Endothelial cell of umbilical vein (primary cell): ENCODE measurements around the gene WHRN. TPM values are rescaled to one million over a fixed set of nuclear protein-coding genes. Genes with fewer than 3 reads are reported as not detected.

ENCODE experiments used
- BruUV-seq: library from RNA; stranded (reverse); fragments of 400-500 nt; replicated peaks from 2 replicates; lab custom pipeline; 2021; lab: Mats Ljungman, UMichigan
- CTCF ChIA-PET: fragments of 300-600, 350-600 bp; sonication (Branson Sonifier 250); formaldehyde crosslinking; loops from one replicate; lab custom pipeline; 2021; ENCODE audit warnings: antibody characterized with exemption, inconsistent platforms; lab: Charles Lee
- POLR2A ChIA-PET: fragments of 300-600, 350-600 bp; sonication (Branson Sonifier 250); formaldehyde crosslinking; loops from one replicate; lab custom pipeline; 2021; ENCODE audit warnings: antibody characterized with exemption, inconsistent platforms; lab: Charles Lee
- DNase-seq: peaks from one replicate; pipeline ENCODE4 v3.0.0-alpha.2; 2011; ENCODE audit warnings: low read depth, low spot score
- FAIRE-seq: peaks from 2 replicates; lab custom pipeline; 2011; peaks lifted over from hg19 to GRCh38; lab: Jason Lieb, UNC
- H2AFZ ChIP-seq: 2 replicates; pipeline ENCODE4 v1.6.0; 2012; ENCODE audit warnings: low read depth, low read length, control low read depth, inconsistent platforms
- H3K27ac ChIP-seq: 2 replicates; pipeline ENCODE4 v1.5.1; 2011; ENCODE audit warnings: low read depth, mild to moderate bottlenecking, control low read depth, low read length, moderate library complexity; ENCODE audit not compliant: insufficient read depth
- H3K27me3 ChIP-seq, 2 experiments: 2 replicates each; pipeline versions ENCODE4 v1.6.0 to v1.6.1; 2011; ENCODE audit warnings: low read length in 2 of 2, mixed read lengths in 1 of 2; ENCODE audit not compliant: control insufficient read depth in 2 of 2, insufficient read depth in 2 of 2
- H3K36me3 ChIP-seq, 2 experiments: 2 replicates in 1 of 2; 3 replicates in 1 of 2; pipeline ENCODE4 v1.5.1; 2011; ENCODE audit warnings: low read length in 2 of 2, mild to moderate bottlenecking in 1 of 2, moderate library complexity in 1 of 2; ENCODE audit not compliant: control insufficient read depth in 2 of 2, insufficient read depth in 2 of 2; ENCODE audit errors: extremely low read depth in 1 of 2
- H3K4me1 ChIP-seq: 3 replicates; pipeline ENCODE4 v1.5.1; 2011; ENCODE audit warnings: mild to moderate bottlenecking, low read length; ENCODE audit not compliant: control insufficient read depth, insufficient read depth; ENCODE audit errors: extremely low read depth
- H3K4me2 ChIP-seq: 2 replicates; pipeline ENCODE4 v1.6.1; 2011; ENCODE audit warnings: low read length, control low read depth, mixed read lengths; ENCODE audit not compliant: insufficient read depth
- H3K4me3 ChIP-seq, 3 experiments: fragments of 200-600 bp in 1 of 3; sonication (generic), shearing (Covaris generic) in 1 of 3; replicated peaks in 1 of 3; 2 replicates each; pipeline ENCODE4 v1.5.1; 2011 to 2016; ENCODE audit warnings: control low read depth in 3 of 3, low read length in 3 of 3, mild to moderate bottlenecking in 2 of 3, inconsistent platforms in 1 of 3, low read depth in 1 of 3, moderate library complexity in 1 of 3; ENCODE audit not compliant: insufficient read depth in 1 of 3
- H3K79me2 ChIP-seq: 2 replicates; pipeline ENCODE4 v1.6.0; 2012; ENCODE audit warnings: low read length, inconsistent platforms; ENCODE audit not compliant: control insufficient read depth, insufficient read depth
- H3K9ac ChIP-seq: replicated peaks from 2 replicates; pipeline ENCODE3; 2011; ENCODE audit warnings: low read length, control low read depth; ENCODE audit not compliant: insufficient read depth; ENCODE audit errors: extremely low read depth
- H3K9me1 ChIP-seq: replicated peaks from 3 replicates; pipeline ENCODE4 v1.6.0; 2011; ENCODE audit warnings: mild to moderate bottlenecking, low read length; ENCODE audit not compliant: control insufficient read depth, insufficient read depth; ENCODE audit errors: extremely low read depth
- H3K9me3 ChIP-seq: replicated peaks from 2 replicates; pipeline ENCODE4 v1.5.1; 2012; ENCODE audit warnings: low read length, inconsistent platforms; ENCODE audit not compliant: control insufficient read depth, insufficient read depth
- H4K20me1 ChIP-seq: replicated peaks from 2 replicates; pipeline ENCODE3; 2011; ENCODE audit warnings: mild to moderate bottlenecking, low read length; ENCODE audit not compliant: control insufficient read depth, insufficient read depth; ENCODE audit errors: extremely low read depth
- EZH2 ChIP-seq: IDR thresholded peaks from 2 replicates; pipeline ENCODE4 v1.6.1; 2012; ENCODE audit warnings: borderline replicate concordance, low read depth, mild to moderate bottlenecking, moderate library complexity, low read length, inconsistent platforms; ENCODE audit not compliant: severe bottlenecking
- FOS ChIP-seq: IDR thresholded peaks from 2 replicates; pipeline ENCODE4 v1.6.1; 2011; ENCODE audit warnings: mild to moderate bottlenecking, low read length, moderate library complexity, borderline replicate concordance; ENCODE audit not compliant: insufficient read depth
- MYC ChIP-seq: IDR thresholded peaks from one replicate; pipeline ENCODE4 v1.6.1; 2011; ENCODE audit warnings: mild to moderate bottlenecking, low read depth, low read length
- POLR2AphosphoS5 ChIP-seq: IDR thresholded peaks from 2 replicates; pipeline ENCODE4 v1.6.1; 2012; ENCODE audit warnings: low read depth, mild to moderate bottlenecking, control low read depth, low read length, moderate library complexity; ENCODE audit not compliant: insufficient read depth
- dilution Hi-C: fragments of 300-500 bp; cut with MboI; formaldehyde crosslinking; loops from one replicate; pipeline ENCODE4 v1.15.0; 2019; ENCODE audit warnings: low sequenced_read_pairs; ENCODE audit not compliant: extremely low pct_ligation_motif_present
- intact Hi-C: fragments of 100-400 bp; cut with micrococcal nuclease; formaldehyde crosslinking; loops from one replicate; pipeline ENCODE4 v1.10.0; 2022
- polyA plus RNA-seq, 4 experiments: library from polyadenylated mRNA; depleted of rRNA in 3 of 4; stranded (reverse) in 3 of 4; unstranded in 1 of 4; fragments of >200 nt; gene quantifications; 2 replicates each; pipeline versions ENCODE4 v1.2.1 to v1.2.3, GENCODE V29; 2011 to 2012; ENCODE audit warnings: missing spikeins in 1 of 4
- total RNA-seq: library from RNA; stranded (reverse); gene quantifications from 2 replicates; pipeline ENCODE4 v1.2.3, GENCODE V29; 2021
- TF ChIP-seq, protein P1 (sequence below), 2 donors: IDR thresholded peaks; 1 replicate in 1 of 2; 2 replicates in 1 of 2; pipeline ENCODE4 v1.5.1; 2011; ENCODE audit warnings: low read length in 2 of 2, mild to moderate bottlenecking in 2 of 2, moderate library complexity in 2 of 2, control low read depth in 1 of 2, inconsistent platforms in 1 of 2, low read depth in 1 of 2; ENCODE audit not compliant: insufficient read depth in 1 of 2; ENCODE audit errors: extremely low read depth in 1 of 2
- TF ChIP-seq, protein P2 (sequence below): IDR thresholded peaks from 2 replicates; pipeline ENCODE4 v1.6.1; 2011; ENCODE audit not compliant: insufficient read depth, insufficient read length

WHRN gene
- total and polyA plus RNA-seq, 2 donors (not counting 3 experiments of a cell fraction or from before 2014, with no cell fraction given): 0.35 to 0.69 TPM

DNA sequence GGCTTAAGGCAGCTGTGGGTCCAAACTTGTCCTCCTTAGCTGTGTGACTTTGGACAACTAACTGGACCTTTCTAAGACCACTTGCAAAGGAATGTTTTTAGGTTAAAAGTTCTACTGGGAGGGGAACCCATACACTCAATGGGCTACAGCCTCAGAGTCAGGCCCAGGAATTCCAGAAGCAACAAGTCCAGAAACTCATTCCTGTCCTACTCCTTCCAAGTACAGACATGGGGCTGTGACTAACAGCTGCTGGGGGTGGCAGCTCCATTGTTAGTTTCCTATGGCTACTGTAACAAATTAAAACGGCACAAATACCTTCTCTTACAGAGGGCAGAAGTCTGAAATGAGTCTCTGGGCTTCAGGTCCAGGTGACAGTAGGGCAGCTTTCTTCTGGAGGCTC is 105.1 kb downstream of the WHRN start:
- ChIA-PET POLR2A (no interaction called here), CTCF (interaction anchor here (1.2 to 2.3 kb wide), 6 partner anchors 13 to 261 kb away, joined by 3 to 6 read pairs (median 4); partner anchors contain the start of gene AKNA)
- no TSS peak for BruUV-seq
- Histone ChIP-seq H3K9me1 (no peaks in the 10 kb centered on the region), H3K27me3 (no peaks in the 10 kb centered on the region), H3K4me3 (no peak overlapping the region), H3K9me3 (no peaks in the 10 kb centered on the region), H4K20me1 (no peaks in the 10 kb centered on the region), H3K36me3 (no peaks in the 10 kb centered on the region), H3K4me2 (no peak overlapping the region), H3K4me1 (no peaks in the 10 kb centered on the region), H3K9ac (no peak overlapping the region), H3K79me2 (no peaks in the 10 kb centered on the region), H3K27ac (no peak overlapping the region), H2AFZ (no peak overlapping the region)
- dilution Hi-C loops (no loop called here), intact Hi-C loops (no loop called here)
- DNase-seq: no peak
- FAIRE-seq: no peak
- TF ChIP-seq, protein P1, sequence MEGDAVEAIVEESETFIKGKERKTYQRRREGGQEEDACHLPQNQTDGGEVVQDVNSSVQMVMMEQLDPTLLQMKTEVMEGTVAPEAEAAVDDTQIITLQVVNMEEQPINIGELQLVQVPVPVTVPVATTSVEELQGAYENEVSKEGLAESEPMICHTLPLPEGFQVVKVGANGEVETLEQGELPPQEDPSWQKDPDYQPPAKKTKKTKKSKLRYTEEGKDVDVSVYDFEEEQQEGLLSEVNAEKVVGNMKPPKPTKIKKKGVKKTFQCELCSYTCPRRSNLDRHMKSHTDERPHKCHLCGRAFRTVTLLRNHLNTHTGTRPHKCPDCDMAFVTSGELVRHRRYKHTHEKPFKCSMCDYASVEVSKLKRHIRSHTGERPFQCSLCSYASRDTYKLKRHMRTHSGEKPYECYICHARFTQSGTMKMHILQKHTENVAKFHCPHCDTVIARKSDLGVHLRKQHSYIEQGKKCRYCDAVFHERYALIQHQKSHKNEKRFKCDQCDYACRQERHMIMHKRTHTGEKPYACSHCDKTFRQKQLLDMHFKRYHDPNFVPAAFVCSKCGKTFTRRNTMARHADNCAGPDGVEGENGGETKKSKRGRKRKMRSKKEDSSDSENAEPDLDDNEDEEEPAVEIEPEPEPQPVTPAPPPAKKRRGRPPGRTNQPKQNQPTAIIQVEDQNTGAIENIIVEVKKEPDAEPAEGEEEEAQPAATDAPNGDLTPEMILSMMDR (IDR thresholded peaks at IDR 0.05; ENCODE audit: extremely low read depth in 1 of 2, insufficient read depth in 1 of 2, low read depth in 1 of 2, low read length in 2 of 2): no peak
- no peak for TF ChIP-seq EZH2
- TF ChIP-seq FOS: no peak
- TF ChIP-seq MYC: no peak
- no peak for TF ChIP-seq POLR2AphosphoS5
- TF ChIP-seq, protein P2, sequence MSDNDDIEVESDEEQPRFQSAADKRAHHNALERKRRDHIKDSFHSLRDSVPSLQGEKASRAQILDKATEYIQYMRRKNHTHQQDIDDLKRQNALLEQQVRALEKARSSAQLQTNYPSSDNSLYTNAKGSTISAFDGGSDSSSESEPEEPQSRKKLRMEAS: no peak
